Measurements from ENCODE around the gene RPL10A. TPM values are rescaled to one million over a fixed set of nuclear protein-coding genes. Genes with fewer than 3 reads are reported as not detected.
"Not testable (repeated sequence)": the region's sequence is repeated elsewhere in the genome, so short reads cannot be mapped to it uniquely, and the experiment has no call there.

The RPL10A gene
- total RNA-seq, 2 experiments from 2014 or later: 1,581 to 2,643 TPM

GRCh38 chr6:35435074-35435837 is 32.9 kb upstream of the RPL10A start:
- CTCF ChIA-PET (ENCODE audit: unreplicated experiment): no interaction called here
- H3K9me2 ChIP-seq (ENCODE audit: insufficient read depth, low read length): no peaks in the 10 kb centered on the region
- H3K79me2 ChIP-seq (ENCODE audit: insufficient read depth, low read depth, low read length): no peaks in the 10 kb centered on the region
- no peak overlapping the region for H2AFZ ChIP-seq (ENCODE audit: low read length)
- H3K9me3 ChIP-seq (ENCODE audit: low read length): no peaks in the 10 kb centered on the region
- H3K27ac ChIP-seq (ENCODE audit: low read depth, low read length, poor library complexity, severe bottlenecking): no peak overlapping the region
- intact Hi-C loops (cut with micrococcal nuclease; ENCODE audit: unreplicated experiment): no loop called here
- H3K4me3 ChIP-seq (ENCODE audit: low read depth, low read length, poor library complexity, severe bottlenecking): no peak overlapping the region
- no peaks in the 10 kb centered on the region for H4K20me1 ChIP-seq (ENCODE audit: insufficient read depth, low read length)
- DNase-seq (ENCODE audit: low spot score): no peak
- POLR2A ChIA-PET: no interaction called here
- H3K36me3 ChIP-seq (ENCODE audit: insufficient read depth, low read length): no peaks in the 10 kb centered on the region
- TF ChIP-seq, protein P1, sequence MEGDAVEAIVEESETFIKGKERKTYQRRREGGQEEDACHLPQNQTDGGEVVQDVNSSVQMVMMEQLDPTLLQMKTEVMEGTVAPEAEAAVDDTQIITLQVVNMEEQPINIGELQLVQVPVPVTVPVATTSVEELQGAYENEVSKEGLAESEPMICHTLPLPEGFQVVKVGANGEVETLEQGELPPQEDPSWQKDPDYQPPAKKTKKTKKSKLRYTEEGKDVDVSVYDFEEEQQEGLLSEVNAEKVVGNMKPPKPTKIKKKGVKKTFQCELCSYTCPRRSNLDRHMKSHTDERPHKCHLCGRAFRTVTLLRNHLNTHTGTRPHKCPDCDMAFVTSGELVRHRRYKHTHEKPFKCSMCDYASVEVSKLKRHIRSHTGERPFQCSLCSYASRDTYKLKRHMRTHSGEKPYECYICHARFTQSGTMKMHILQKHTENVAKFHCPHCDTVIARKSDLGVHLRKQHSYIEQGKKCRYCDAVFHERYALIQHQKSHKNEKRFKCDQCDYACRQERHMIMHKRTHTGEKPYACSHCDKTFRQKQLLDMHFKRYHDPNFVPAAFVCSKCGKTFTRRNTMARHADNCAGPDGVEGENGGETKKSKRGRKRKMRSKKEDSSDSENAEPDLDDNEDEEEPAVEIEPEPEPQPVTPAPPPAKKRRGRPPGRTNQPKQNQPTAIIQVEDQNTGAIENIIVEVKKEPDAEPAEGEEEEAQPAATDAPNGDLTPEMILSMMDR (conservative IDR thresholded peaks at IDR 0.05; ENCODE audit: low read length): no peak
- no peak for TF ChIP-seq EZH2phosphoT487 (IDR thresholded peaks at IDR 0.05; ENCODE audit: borderline replicate concordance, low read depth, low read length)
- H3K4me2 ChIP-seq (ENCODE audit: low read length): no peak overlapping the region
- no peaks in the 10 kb centered on the region for H3K4me1 ChIP-seq (ENCODE audit: insufficient read depth, low read length, poor library complexity, severe bottlenecking)
- no TSS peak for BruUV-seq (replicated peaks)

- TF ChIP-seq, protein P1 (conservative IDR thresholded peaks at IDR 0.05; ENCODE audit: low read length): no peak
- H3K4me2 ChIP-seq (ENCODE audit: low read length): no peak overlapping the region
- intact Hi-C loops (cut with micrococcal nuclease; ENCODE audit: unreplicated experiment): no loop called here
- no TSS peak for BruUV-seq (replicated peaks)
- no peaks in the 10 kb centered on the region for H3K9me3 ChIP-seq (ENCODE audit: low read length)
- no peaks in the 10 kb centered on the region for H4K20me1 ChIP-seq (ENCODE audit: insufficient read depth, low read length)
- H3K79me2 ChIP-seq (ENCODE audit: insufficient read depth, low read depth, low read length): no peaks in the 10 kb centered on the region
- H3K9me2 ChIP-seq (ENCODE audit: insufficient read depth, low read length): no peaks in the 10 kb centered on the region
- no peak overlapping the region for H3K4me3 ChIP-seq (ENCODE audit: low read depth, low read length, poor library complexity, severe bottlenecking)
- no peak overlapping the region for H3K27ac ChIP-seq (ENCODE audit: low read depth, low read length, poor library complexity, severe bottlenecking)
- no peak overlapping the region for H2AFZ ChIP-seq (ENCODE audit: low read length)
- no peak for DNase-seq (ENCODE audit: low spot score)
- H3K36me3 ChIP-seq (ENCODE audit: insufficient read depth, low read length): no peaks in the 10 kb centered on the region
- ChIA-PET POLR2A (no interaction called here), CTCF (ENCODE audit: unreplicated experiment) (no interaction called here)
- no peaks in the 10 kb centered on the region for H3K4me1 ChIP-seq (ENCODE audit: insufficient read depth, low read length, poor library complexity, severe bottlenecking)
Measured at GRCh38 chr6:35436071-35436857, 31.9 kb upstream of the RPL10A start.

DNA sequence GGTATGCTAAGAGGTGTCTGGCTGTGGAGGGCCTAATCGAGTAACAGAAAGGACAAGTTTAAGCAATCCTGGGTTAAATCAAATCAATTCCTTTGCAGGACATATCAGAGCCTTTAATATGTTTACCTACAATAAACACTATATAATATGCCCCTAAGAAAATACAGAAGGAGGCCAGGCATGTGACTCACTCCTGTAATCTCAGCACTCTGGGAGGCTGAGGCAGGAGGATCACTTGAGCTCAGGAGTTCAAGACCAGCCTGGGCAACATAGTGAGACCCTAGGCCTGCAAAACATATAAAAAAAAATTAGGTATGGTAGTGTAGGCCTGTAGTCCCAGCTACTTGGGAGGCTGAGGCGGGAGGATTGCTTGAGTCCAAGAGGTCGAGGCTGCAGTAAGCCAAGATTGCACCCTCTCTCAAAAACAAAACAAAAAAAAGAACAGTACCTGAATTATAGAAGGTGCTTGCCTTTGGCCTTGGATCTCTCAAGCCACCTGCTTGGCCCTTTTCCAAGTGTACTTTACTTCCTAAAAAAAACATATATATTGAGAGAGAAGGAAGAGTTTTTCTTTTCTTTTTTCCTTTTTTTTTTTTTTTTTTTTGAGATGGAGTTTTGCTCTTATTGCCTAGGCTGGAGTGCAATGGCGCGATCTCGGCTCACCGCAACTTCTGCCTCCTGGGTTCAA is 29.7 kb upstream of the RPL10A start:
- BruUV-seq (replicated peaks); H4K20me1 ChIP-seq (ENCODE audit: insufficient read depth, low read length); H2AFZ ChIP-seq (ENCODE audit: low read length); DNase-seq (ENCODE audit: low spot score); H3K79me2 ChIP-seq (ENCODE audit: insufficient read depth, low read depth, low read length); H3K9me2 ChIP-seq (ENCODE audit: insufficient read depth, low read length); H3K4me1 ChIP-seq (ENCODE audit: insufficient read depth, low read length, poor library complexity, severe bottlenecking); intact Hi-C loops (cut with micrococcal nuclease; ENCODE audit: unreplicated experiment); POLR2A ChIA-PET; H3K9me3 ChIP-seq (ENCODE audit: low read length); H3K4me2 ChIP-seq (ENCODE audit: low read length); H3K27ac ChIP-seq (ENCODE audit: low read depth, low read length, poor library complexity, severe bottlenecking); H3K4me3 ChIP-seq (ENCODE audit: low read depth, low read length, poor library complexity, severe bottlenecking); H3K36me3 ChIP-seq (ENCODE audit: insufficient read depth, low read length): not testable (repeated sequence)
- CTCF ChIA-PET (ENCODE audit: unreplicated experiment): interaction anchor here (0.6 kb wide), 1 partner anchor 478 kb away, joined by 3 read pairs; no protein-coding TSS in a partner anchor
